ENCODE data around the gene ITSN2. TPM values are rescaled to one million over a fixed set of nuclear protein-coding genes. Genes with fewer than 3 reads are reported as not detected.
"Not testable (repeated sequence)": the region's sequence is repeated elsewhere in the genome, so short reads cannot be mapped to it uniquely, and the experiment has no call there.

The ITSN2 gene
- total RNA-seq, 1 experiment from 2014 or later, result 30.7 TPM

- Histone ChIP-seq H3K27ac (no peak overlapping the region), H3K36me3 (peaks cover 4% of the 10 kb centered on the region), H3K9me3 (replicated peaks) (no peaks in the 10 kb centered on the region), H3K4me3 (no peak overlapping the region), H3K27me3 (replicated peaks) (no peaks in the 10 kb centered on the region), H3K4me1 (replicated peaks) (no peaks in the 10 kb centered on the region)
- DNase-seq (ENCODE audit: low read depth in 1 of 2, low spot score in 2 of 2), result no peak
Observed at GRCh38 chr2:24204505-24204904, 155.8 kb downstream of the ITSN2 start.

- Histone ChIP-seq H3K4me1 (replicated peaks) (no peaks in the 10 kb centered on the region), H3K36me3 (no peaks in the 10 kb centered on the region; the same call in none of the 2 replicates), H3K27me3 (replicated peaks) (no peaks in the 10 kb centered on the region), H3K9me3 (replicated peaks) (no peaks in the 10 kb centered on the region), H3K4me3 (no peak overlapping the region), H3K27ac (no peak overlapping the region)
- no peak for DNase-seq (ENCODE audit: low read depth in 1 of 2, low spot score in 2 of 2)
Observed at GRCh38 chr2:24203787-24204150, 156.6 kb downstream of the ITSN2 start.

GRCh38 chr2:24203029-24203786 is 157.1 kb downstream of the ITSN2 start:
- Histone ChIP-seq H3K27ac (no peak overlapping the region), H3K36me3 (no peaks in the 10 kb centered on the region; the same call in 1 of the 2 replicates), H3K9me3 (replicated peaks) (no peaks in the 10 kb centered on the region), H3K4me1 (replicated peaks) (no peaks in the 10 kb centered on the region), H3K27me3 (replicated peaks) (no peaks in the 10 kb centered on the region), H3K4me3 (no peak overlapping the region)
- DNase-seq (ENCODE audit: low read depth in 1 of 2, low spot score in 2 of 2), result no peak

- Histone ChIP-seq H3K4me1 (replicated peaks) (no peaks in the 10 kb centered on the region), H3K27me3 (replicated peaks) (no peaks in the 10 kb centered on the region), H3K27ac (no peak overlapping the region)
Observed at GRCh38 chr2:24200799-24201198, 159.5 kb downstream of the ITSN2 start.

DNA sequence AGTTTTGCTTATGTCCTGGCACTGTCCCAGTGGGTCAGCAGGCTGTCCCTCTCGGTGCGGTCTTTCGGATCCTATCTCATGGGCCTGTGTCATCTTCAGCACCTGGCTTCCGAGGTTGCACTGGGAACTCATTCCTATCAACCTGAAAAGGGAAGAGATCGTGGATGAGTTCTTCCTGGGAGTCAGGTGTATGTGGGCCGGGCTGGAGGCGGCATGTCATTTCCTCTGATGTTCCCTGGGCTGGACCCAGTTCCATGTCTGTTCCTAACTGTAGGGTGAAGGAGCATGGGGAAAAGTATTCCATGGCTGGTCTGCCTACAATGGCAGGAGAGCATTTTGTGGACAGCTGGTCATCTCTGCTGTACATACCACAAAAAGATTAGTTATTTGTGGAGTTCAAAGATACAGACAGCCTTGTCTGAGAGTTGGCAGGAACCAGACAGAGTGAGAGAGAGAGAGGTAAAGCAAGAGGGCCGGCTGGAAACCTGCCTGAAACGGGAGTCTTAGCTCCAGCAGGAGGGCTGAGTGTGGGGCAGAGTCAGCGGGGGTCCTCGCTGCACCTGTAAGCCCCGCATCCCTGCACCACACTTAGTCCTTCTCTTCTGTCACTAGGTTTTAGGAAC is 160.3 kb downstream of the ITSN2 start:
- no peaks in the 10 kb centered on the region for H3K9me3 ChIP-seq (replicated peaks)
- no peaks in the 10 kb centered on the region for H3K27me3 ChIP-seq (replicated peaks)
- H3K36me3 ChIP-seq, result no peaks in the 10 kb centered on the region; the same call in 1 of the 2 replicates
- no peak overlapping the region for H3K4me3 ChIP-seq
- no peak for DNase-seq (ENCODE audit: low read depth in 1 of 2, low spot score in 2 of 2)
- no peaks in the 10 kb centered on the region for H3K4me1 ChIP-seq (replicated peaks)
- no peak overlapping the region for H3K27ac ChIP-seq

More at GRCh38 chr2:24200799-24201198, 159.5 kb downstream of the ITSN2 start:
- DNase-seq (ENCODE audit: low read depth in 1 of 2, low spot score in 2 of 2), result no peak
- Histone ChIP-seq H3K36me3 (no peaks in the 10 kb centered on the region; the same call in 1 of the 2 replicates), H3K4me3 (no peak overlapping the region), H3K9me3 (replicated peaks) (no peaks in the 10 kb centered on the region)

- H3K4me1 ChIP-seq (replicated peaks); H3K27me3 ChIP-seq (replicated peaks); H3K36me3 ChIP-seq; H3K4me3 ChIP-seq; H3K27ac ChIP-seq; DNase-seq (ENCODE audit: low read depth in 1 of 2, low spot score in 2 of 2); H3K9me3 ChIP-seq (replicated peaks): not testable (repeated sequence)
Observed at GRCh38 chr2:24197213-24197612, 163.1 kb downstream of the ITSN2 start.

- Histone ChIP-seq H3K27ac (no peak overlapping the region), H3K9me3 (replicated peaks) (no peaks in the 10 kb centered on the region), H3K4me3 (no peak overlapping the region), H3K36me3 (no peaks in the 10 kb centered on the region), H3K4me1 (replicated peaks) (no peaks in the 10 kb centered on the region), H3K27me3 (replicated peaks) (no peaks in the 10 kb centered on the region)
- DNase-seq (ENCODE audit: low read depth in 1 of 2, low spot score in 2 of 2), result no peak
Observed at GRCh38 chr2:24191848-24192247, 168.5 kb downstream of the ITSN2 start.

GRCh38 chr2:24191156-24191555 is 169.2 kb downstream of the ITSN2 start:
- H3K36me3 ChIP-seq, result no peaks in the 10 kb centered on the region
- no peaks in the 10 kb centered on the region for H3K4me1 ChIP-seq (replicated peaks)
- no peak for DNase-seq (ENCODE audit: low read depth in 1 of 2, low spot score in 2 of 2)
- no peak overlapping the region for H3K27ac ChIP-seq
- H3K9me3 ChIP-seq (replicated peaks), result no peaks in the 10 kb centered on the region
- no peak overlapping the region for H3K4me3 ChIP-seq
- H3K27me3 ChIP-seq (replicated peaks), result no peaks in the 10 kb centered on the region

GRCh38 chr2:24190503-24190902 is 169.8 kb downstream of the ITSN2 start:
- H3K4me1 ChIP-seq (replicated peaks), result no peaks in the 10 kb centered on the region
- no peak overlapping the region for H3K4me3 ChIP-seq
- no peaks in the 10 kb centered on the region for H3K9me3 ChIP-seq (replicated peaks)
- no peak overlapping the region for H3K27ac ChIP-seq
- no peaks in the 10 kb centered on the region for H3K36me3 ChIP-seq
- H3K27me3 ChIP-seq (replicated peaks), result no peaks in the 10 kb centered on the region
- no peak for DNase-seq (ENCODE audit: low read depth in 1 of 2, low spot score in 2 of 2)

DNA sequence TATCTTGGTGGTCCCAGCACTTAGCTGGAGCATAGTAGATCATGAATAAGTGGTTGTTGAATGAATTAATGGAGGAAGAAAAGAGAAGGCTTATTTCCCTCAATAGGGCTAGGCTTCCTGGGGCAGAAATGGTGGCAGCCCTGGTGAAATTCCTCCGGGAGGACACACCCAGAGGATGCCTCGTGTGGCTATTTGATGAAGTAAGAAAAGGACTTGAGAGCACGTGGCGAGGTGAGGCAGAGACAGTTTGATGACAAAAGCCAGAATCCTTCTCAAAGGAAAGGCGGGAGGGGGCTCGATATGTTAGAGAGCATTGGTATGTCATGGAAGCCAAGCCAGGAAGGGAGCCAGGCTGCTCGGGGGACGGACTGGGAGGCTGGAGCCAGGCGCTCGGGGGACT is 170.8 kb downstream of the ITSN2 start:
- Histone ChIP-seq H3K27me3 (replicated peaks) (no peaks in the 10 kb centered on the region), H3K9me3 (replicated peaks) (no peaks in the 10 kb centered on the region), H3K36me3 (no peaks in the 10 kb centered on the region), H3K27ac (no peak overlapping the region), H3K4me3 (no peak overlapping the region), H3K4me1 (replicated peaks) (no peaks in the 10 kb centered on the region)
- no peak for DNase-seq (ENCODE audit: low read depth in 1 of 2, low spot score in 2 of 2)

- Histone ChIP-seq H3K9me3 (replicated peaks) (no peaks in the 10 kb centered on the region), H3K4me3 (no peak overlapping the region), H3K36me3 (no peaks in the 10 kb centered on the region), H3K27ac (no peak overlapping the region), H3K4me1 (replicated peaks) (no peaks in the 10 kb centered on the region), H3K27me3 (replicated peaks) (no peaks in the 10 kb centered on the region)
- DNase-seq (ENCODE audit: low read depth in 1 of 2, low spot score in 2 of 2), result no peak
Observed at GRCh38 chr2:24183366-24184069, 176.8 kb downstream of the ITSN2 start.

GRCh38 chr2:24182507-24182906 is 177.8 kb downstream of the ITSN2 start:
- DNase-seq (ENCODE audit: low read depth in 1 of 2, low spot score in 2 of 2), result no peak
- Histone ChIP-seq H3K9me3 (replicated peaks) (no peaks in the 10 kb centered on the region), H3K36me3 (no peaks in the 10 kb centered on the region), H3K27ac (no peak overlapping the region), H3K4me3 (no peak overlapping the region), H3K4me1 (replicated peaks) (no peaks in the 10 kb centered on the region), H3K27me3 (replicated peaks) (0 out of 2 replicates have a peak, but pooled peaks cover 3% of the 10 kb centered on the region)

DNA sequence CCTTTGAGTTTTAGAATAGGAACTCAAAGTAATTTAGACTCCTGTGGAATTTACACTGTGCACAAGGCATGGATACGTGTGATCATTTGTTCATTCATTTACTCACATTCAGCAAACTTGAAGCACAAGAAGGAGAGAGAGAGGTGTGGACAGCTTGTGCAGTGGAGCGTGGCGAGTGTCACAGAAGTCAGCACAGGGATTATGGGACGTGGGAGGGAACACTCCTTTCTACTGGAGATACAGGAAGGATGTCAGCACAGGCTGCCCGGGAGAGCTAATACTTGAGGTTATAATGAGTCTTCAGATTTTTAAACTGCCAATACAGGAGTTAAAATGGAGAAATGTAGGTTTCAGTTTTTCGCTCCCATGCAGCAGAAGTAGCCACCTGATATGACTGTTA is 178.5 kb downstream of the ITSN2 start:
- Histone ChIP-seq H3K36me3 (no peaks in the 10 kb centered on the region), H3K27me3 (replicated peaks) (0 out of 2 replicates have a peak, but pooled peaks cover 6% of the 10 kb centered on the region), H3K9me3 (replicated peaks) (no peaks in the 10 kb centered on the region), H3K4me3 (no peak overlapping the region), H3K27ac (no peak overlapping the region), H3K4me1 (replicated peaks) (no peaks in the 10 kb centered on the region)
- no peak for DNase-seq (ENCODE audit: low read depth in 1 of 2, low spot score in 2 of 2)

DNA sequence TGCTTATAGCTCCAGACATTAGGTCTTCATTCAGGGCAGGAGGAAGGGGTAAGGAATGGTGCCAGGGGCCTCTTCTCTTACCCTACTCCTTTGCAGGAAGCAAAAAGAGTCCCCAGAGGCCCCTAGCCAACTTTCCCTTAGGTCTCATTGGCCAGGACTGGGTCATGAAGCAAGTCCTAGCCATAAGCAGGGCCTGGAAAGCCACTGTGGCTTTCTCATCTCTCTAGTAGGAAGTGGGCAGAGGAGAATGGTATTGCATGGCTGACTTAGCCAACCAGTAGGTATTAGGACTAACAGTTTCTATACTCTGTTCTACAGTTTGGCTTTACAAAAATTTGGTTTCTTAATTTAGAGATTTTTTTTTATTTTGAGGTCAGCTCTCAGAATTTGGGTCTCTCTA is 180.7 kb downstream of the ITSN2 start:
- no peak for DNase-seq (ENCODE audit: low read depth in 1 of 2, low spot score in 2 of 2)

More for the DNA sequence above, 180.7 kb downstream of the ITSN2 start:
- no peaks in the 10 kb centered on the region for H3K4me1 ChIP-seq (replicated peaks)
- H3K4me3 ChIP-seq, result no peak overlapping the region
- no peaks in the 10 kb centered on the region for H3K36me3 ChIP-seq
- H3K27ac ChIP-seq, result no peak overlapping the region
- H3K27me3 ChIP-seq (replicated peaks), result 0 out of 2 replicates have a peak, but pooled peaks cover 6% of the 10 kb centered on the region
- no peaks in the 10 kb centered on the region for H3K9me3 ChIP-seq (replicated peaks)

All from SJSA1 (cell line).